CD4-positive, alpha-beta T cell (primary cell): ENCODE data around the gene SIGLEC6. TPM values are rescaled to one million over a fixed set of nuclear protein-coding genes. Genes with fewer than 3 reads are reported as not detected.

Experiments used
- ATAC-seq: fragments of 200-7000 bp; cut with Tn5 transposase; one replicate; pipeline ENCODE4 v1.10.0; 2022; ENCODE audit warnings: mild to moderate bottlenecking; ENCODE audit not compliant: poor library complexity
- CTCF ChIA-PET: fragments of 350-600 bp; sonication (Branson Sonifier 250); formaldehyde crosslinking; loops from one replicate; lab custom pipeline; 2021; ENCODE audit warnings: antibody characterized with exemption, inconsistent platforms; lab: Charles Lee
- POLR2A ChIA-PET: fragments of 350-600 bp; sonication (Branson Sonifier 250); formaldehyde crosslinking; loops from one replicate; lab custom pipeline; 2021; ENCODE audit warnings: antibody characterized with exemption, inconsistent platforms; lab: Charles Lee
- DNase-seq, 14 experiments: peaks; one replicate each; pipeline ENCODE4 v3.0.0-alpha.2; 2013 to 2020; ENCODE audit warnings: mixed read lengths in 2 of 14
- H3K27ac ChIP-seq, 2 donors: one replicate each; pipeline versions ENCODE4 v1.5.1 to v1.7.0; 2013; ENCODE audit warnings: low read length in 2 of 2, low read depth in 1 of 2, mild to moderate bottlenecking in 1 of 2
- H3K27me3 ChIP-seq, 2 experiments: 1 replicate in 1 of 2; 2 replicates in 1 of 2; pipeline versions ENCODE4 v1.6.1 to v1.7.0; 2013; ENCODE audit warnings: low read length in 2 of 2, control low read depth in 1 of 2, mild to moderate bottlenecking in 1 of 2, moderate library complexity in 1 of 2; ENCODE audit not compliant: insufficient read depth in 2 of 2, control insufficient read depth in 1 of 2
- H3K36me3 ChIP-seq: one replicate; pipeline ENCODE4 v1.6.1; 2013; ENCODE audit warnings: low read length, control low read depth; ENCODE audit not compliant: insufficient read depth
- H3K4me1 ChIP-seq: one replicate; pipeline ENCODE4 v1.6.1; 2013; ENCODE audit warnings: low read length, control low read depth; ENCODE audit not compliant: insufficient read depth
- H3K4me3 ChIP-seq: one replicate; pipeline ENCODE4 v1.5.1; 2013; ENCODE audit warnings: mild to moderate bottlenecking, low read length, moderate library complexity
- H3K9me3 ChIP-seq, 2 experiments: 1 replicate in 1 of 2; 2 replicates in 1 of 2; pipeline versions ENCODE4 v1.6.1 to v1.7.0; 2013; ENCODE audit warnings: low read length in 2 of 2, mild to moderate bottlenecking in 2 of 2, control low read depth in 1 of 2, moderate library complexity in 1 of 2; ENCODE audit not compliant: control insufficient read depth in 1 of 2, insufficient read depth in 1 of 2
- H3K27ac Mint-ChIP-seq: one replicate; pipeline ENCODE4 v1.8.0; 2020; ENCODE audit warnings: mixed read lengths
- H3K27me3 Mint-ChIP-seq: one replicate; pipeline ENCODE4 v1.8.0; 2021; ENCODE audit warnings: mixed read lengths
- H3K36me3 Mint-ChIP-seq: one replicate; pipeline ENCODE4 v1.8.0; 2021; ENCODE audit warnings: low read depth, mixed read lengths
- H3K4me1 Mint-ChIP-seq: one replicate; pipeline ENCODE4 v1.8.0; 2021; ENCODE audit warnings: low read depth, mixed read lengths
- H3K4me3 Mint-ChIP-seq: one replicate; pipeline ENCODE4 v1.8.0; 2020; ENCODE audit warnings: mild to moderate bottlenecking, mixed read lengths
- H3K9me3 Mint-ChIP-seq: one replicate; pipeline ENCODE4 v1.8.0; 2020; ENCODE audit warnings: mixed read lengths
- intact Hi-C, 2 experiments: fragments of 100-400 bp; cut with DNase I in 1 of 2; cut with micrococcal nuclease in 1 of 2; formaldehyde crosslinking; loops; one replicate each; pipeline versions ENCODE4 v1.15.1 to v1.9.0; 2023 to 2025; cut with DNase I, micrococcal nuclease
- total RNA-seq, 174 experiments: library from RNA in 2 of 174; stranded (reverse) in 2 of 174; gene quantifications; one replicate each; pipeline ENCODE4 v1.2.3 and lab custom pipeline; 2021 to 2026
- TF ChIP-seq, protein P1 (sequence below): fragments of 200-600 bp; IDR thresholded peaks from one replicate; pipeline ENCODE4 v1.8.0; 2022; ENCODE audit warnings: antibody characterized with exemption, mild to moderate bottlenecking

SIGLEC6 gene
- total RNA-seq, 2 experiments from 2014 or later = 0.14 to 0.36 TPM

DNA sequence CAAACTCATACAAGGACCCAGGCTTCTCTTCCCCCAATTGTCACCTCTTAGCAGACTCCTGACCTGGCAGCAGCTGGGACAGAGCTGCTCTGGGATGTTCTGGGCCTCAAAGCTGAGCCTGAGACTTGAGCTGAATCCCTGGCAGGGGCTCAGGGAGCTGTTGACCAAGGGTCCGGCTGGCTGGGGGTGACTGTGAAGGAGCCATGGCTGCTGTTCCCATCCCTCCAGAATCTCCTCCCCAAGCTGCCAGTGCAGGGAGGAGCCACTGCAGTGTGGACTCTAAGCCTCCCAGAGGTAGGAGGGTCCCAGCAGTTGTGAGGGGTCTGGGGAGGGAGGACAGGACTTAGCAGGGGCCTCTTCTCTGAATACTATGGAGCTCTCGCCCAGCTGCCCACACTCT is 2.2 kb downstream of the SIGLEC6 start:
- Mint-ChIP-seq H3K9me3 (no peaks in the 10 kb centered on the region), H3K4me1 (no peaks in the 10 kb centered on the region), H3K27me3 (peaks cover 62% of the 10 kb centered on the region), H3K4me3 (no peak overlapping the region), H3K36me3 (no peaks in the 10 kb centered on the region), H3K27ac (no peak overlapping the region)
- no peak for ATAC-seq
- Histone ChIP-seq H3K9me3 (peaks cover 0 to 24% of the 10 kb centered on the region in 2 experiments), H3K27me3 (peaks cover 8 to 18% of the 10 kb centered on the region in 2 experiments), H3K4me3 (no peak overlapping the region), H3K36me3 (no peaks in the 10 kb centered on the region), H3K27ac (no peak overlapping the region), H3K4me1 (peaks cover 5% of the 10 kb centered on the region)
- ChIA-PET CTCF (no interaction called here), POLR2A (no interaction called here)
- intact Hi-C loops = no loop called here
- no peak for DNase-seq
- TF ChIP-seq, protein P1, sequence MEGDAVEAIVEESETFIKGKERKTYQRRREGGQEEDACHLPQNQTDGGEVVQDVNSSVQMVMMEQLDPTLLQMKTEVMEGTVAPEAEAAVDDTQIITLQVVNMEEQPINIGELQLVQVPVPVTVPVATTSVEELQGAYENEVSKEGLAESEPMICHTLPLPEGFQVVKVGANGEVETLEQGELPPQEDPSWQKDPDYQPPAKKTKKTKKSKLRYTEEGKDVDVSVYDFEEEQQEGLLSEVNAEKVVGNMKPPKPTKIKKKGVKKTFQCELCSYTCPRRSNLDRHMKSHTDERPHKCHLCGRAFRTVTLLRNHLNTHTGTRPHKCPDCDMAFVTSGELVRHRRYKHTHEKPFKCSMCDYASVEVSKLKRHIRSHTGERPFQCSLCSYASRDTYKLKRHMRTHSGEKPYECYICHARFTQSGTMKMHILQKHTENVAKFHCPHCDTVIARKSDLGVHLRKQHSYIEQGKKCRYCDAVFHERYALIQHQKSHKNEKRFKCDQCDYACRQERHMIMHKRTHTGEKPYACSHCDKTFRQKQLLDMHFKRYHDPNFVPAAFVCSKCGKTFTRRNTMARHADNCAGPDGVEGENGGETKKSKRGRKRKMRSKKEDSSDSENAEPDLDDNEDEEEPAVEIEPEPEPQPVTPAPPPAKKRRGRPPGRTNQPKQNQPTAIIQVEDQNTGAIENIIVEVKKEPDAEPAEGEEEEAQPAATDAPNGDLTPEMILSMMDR = no peak

DNA sequence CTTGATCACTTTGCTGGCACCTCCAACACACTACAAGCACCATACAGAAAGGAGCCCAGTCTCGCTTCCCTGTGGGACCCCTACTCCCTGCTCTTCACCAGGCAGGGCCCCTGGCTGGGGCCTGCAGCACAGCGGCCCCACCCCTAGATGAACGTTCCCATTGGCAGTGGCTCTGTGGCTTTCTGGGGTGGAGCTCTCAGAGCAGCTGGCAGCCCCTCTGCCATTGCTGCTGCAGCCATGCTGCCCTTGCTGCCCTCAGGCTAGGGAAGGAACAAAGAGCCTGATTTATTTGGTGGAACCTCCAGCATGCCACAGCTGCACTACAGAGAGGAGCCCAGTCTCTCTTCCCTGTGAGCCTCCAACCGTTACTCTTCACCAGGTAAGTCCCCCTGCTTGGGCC is 5.8 kb downstream of the SIGLEC6 start:
- Mint-ChIP-seq H3K36me3 (no peaks in the 10 kb centered on the region), H3K4me3 (no peak overlapping the region), H3K27me3 (peaks cover 50% of the 10 kb centered on the region), H3K4me1 (peaks cover 7% of the 10 kb centered on the region), H3K27ac (no peak overlapping the region), H3K9me3 (no peaks in the 10 kb centered on the region)
- no peaks in the 10 kb centered on the region for H3K4me1 ChIP-seq
- CTCF ChIA-PET = no interaction called here
- no peak overlapping the region for H3K27ac ChIP-seq
- no peak overlapping the region for H3K4me3 ChIP-seq
- H3K36me3 ChIP-seq = no peaks in the 10 kb centered on the region
- no peak for ATAC-seq
- intact Hi-C loops = no loop called here
- peaks cover 0 to 1% of the 10 kb centered on the region in 2 experiments for H3K27me3 ChIP-seq
- POLR2A ChIA-PET = no interaction called here
- no peak for DNase-seq
- TF ChIP-seq, protein P1 = no peak
- H3K9me3 ChIP-seq = peaks cover 0 to 14% of the 10 kb centered on the region in 2 experiments

DNA sequence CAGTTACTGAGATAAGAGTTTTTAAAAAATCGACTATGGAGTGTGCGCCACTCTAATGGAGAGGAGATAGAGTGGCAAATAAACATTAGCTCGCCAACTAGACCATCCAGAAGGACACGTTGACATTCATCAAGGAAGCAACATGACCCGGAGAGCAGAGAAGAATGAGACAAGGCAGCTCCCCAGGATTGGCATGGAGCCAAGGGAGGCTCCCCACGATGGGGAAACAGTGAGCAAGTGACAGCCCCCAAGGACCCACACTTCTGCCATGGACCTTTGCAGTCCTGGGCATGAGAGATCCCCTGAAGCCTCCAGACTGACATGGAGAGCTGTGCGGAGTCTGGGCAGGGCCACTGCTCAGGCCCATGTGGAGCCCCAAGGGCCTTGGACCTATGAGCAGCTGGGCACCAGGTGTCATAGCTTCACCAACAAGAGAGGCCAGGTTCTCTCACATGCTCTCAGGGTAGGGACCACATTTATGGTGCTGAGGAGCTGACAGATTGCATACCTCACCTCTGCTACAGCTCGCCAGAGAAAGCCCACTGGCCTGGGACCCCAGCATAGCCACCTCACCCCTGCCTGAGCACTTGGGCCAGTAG is 6.7 kb downstream of the SIGLEC6 start:
- TF ChIP-seq, protein P1 = no peak
- Mint-ChIP-seq H3K4me1 (peaks cover 8% of the 10 kb centered on the region), H3K27ac (no peak overlapping the region), H3K27me3 (peaks cover 54% of the 10 kb centered on the region), H3K9me3 (no peaks in the 10 kb centered on the region), H3K4me3 (no peak overlapping the region), H3K36me3 (no peaks in the 10 kb centered on the region)
- ChIA-PET POLR2A (no interaction called here), CTCF (no interaction called here)
- Histone ChIP-seq H3K27ac (no peak overlapping the region), H3K27me3 (peaks cover 0 to 3% of the 10 kb centered on the region in 2 experiments), H3K36me3 (no peaks in the 10 kb centered on the region), H3K4me1 (no peaks in the 10 kb centered on the region), H3K4me3 (no peak overlapping the region), H3K9me3 (peaks cover 0 to 12% of the 10 kb centered on the region in 2 experiments)
- intact Hi-C loops = no loop called here
- ATAC-seq (no peak), DNase-seq (no peak)
